AG04449 (cell line): ENCODE measurements around the gene DUS4L.
A peak's percentile ranks its signal among the peaks of the same experiment; 100 is the strongest.

Source experiments
- CTCF ChIA-PET: fragments of 350-600 bp; formaldehyde crosslinking; extraction: SDS; loops from one replicate; lab custom pipeline; 2021; ENCODE audit warnings: antibody characterized with exemption; lab: Yijun Ruan, JAX
- POLR2A ChIA-PET: fragments of 400-600, 350-600 bp; formaldehyde crosslinking; extraction: SDS; loops from one replicate; lab custom pipeline; 2020; ENCODE audit warnings: antibody characterized with exemption, inconsistent platforms; lab: Yijun Ruan, JAX
- DNase-seq: peaks from one replicate; pipeline ENCODE4 v3.0.0-alpha.2; 2010; ENCODE audit warnings: low read depth, low spot score
- H3K4me3 ChIP-seq: 2 replicates; pipeline ENCODE4 v1.5.1; 2011; ENCODE audit warnings: low read depth, mild to moderate bottlenecking, control low read depth, low read length
- TF ChIP-seq, protein P1 (sequence below): IDR thresholded peaks from one replicate; pipeline ENCODE4 v1.5.1; 2011; ENCODE audit warnings: mild to moderate bottlenecking, moderate library complexity, low read length, control low read depth, inconsistent platforms; ENCODE audit not compliant: insufficient read depth; ENCODE audit errors: missing control alignments

Gene DUS4L

DNA sequence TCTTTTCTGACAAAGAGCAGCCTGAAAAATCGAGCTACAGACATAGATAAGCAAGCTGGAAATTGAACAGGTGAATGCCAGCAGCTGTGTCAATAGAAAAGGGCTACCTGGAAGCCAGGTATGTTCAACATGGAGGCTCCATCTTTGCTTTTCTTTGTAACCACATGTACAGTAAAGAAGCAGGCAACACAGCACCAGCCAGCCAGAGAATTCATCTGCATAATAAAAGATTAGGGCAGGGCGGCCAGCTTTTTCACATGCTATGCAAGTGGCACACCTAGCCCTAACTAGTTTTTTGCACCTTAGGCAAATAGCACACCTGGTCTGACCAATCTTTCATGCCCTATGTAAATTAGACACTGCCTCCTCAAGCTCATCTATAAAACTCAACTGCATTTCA lies 25.8 kb upstream of the DUS4L start:
- POLR2A ChIA-PET: no interaction called here
- CTCF ChIA-PET: interaction anchor here (0.8 to 1.8 kb wide), 2 partner anchors 8 to 41 kb away, joined by 3 to 4 read pairs; no protein-coding TSS in a partner anchor
- TF ChIP-seq, protein P1, sequence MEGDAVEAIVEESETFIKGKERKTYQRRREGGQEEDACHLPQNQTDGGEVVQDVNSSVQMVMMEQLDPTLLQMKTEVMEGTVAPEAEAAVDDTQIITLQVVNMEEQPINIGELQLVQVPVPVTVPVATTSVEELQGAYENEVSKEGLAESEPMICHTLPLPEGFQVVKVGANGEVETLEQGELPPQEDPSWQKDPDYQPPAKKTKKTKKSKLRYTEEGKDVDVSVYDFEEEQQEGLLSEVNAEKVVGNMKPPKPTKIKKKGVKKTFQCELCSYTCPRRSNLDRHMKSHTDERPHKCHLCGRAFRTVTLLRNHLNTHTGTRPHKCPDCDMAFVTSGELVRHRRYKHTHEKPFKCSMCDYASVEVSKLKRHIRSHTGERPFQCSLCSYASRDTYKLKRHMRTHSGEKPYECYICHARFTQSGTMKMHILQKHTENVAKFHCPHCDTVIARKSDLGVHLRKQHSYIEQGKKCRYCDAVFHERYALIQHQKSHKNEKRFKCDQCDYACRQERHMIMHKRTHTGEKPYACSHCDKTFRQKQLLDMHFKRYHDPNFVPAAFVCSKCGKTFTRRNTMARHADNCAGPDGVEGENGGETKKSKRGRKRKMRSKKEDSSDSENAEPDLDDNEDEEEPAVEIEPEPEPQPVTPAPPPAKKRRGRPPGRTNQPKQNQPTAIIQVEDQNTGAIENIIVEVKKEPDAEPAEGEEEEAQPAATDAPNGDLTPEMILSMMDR: no peak
- no peak for DNase-seq
- no peak overlapping the region for H3K4me3 ChIP-seq

DNA sequence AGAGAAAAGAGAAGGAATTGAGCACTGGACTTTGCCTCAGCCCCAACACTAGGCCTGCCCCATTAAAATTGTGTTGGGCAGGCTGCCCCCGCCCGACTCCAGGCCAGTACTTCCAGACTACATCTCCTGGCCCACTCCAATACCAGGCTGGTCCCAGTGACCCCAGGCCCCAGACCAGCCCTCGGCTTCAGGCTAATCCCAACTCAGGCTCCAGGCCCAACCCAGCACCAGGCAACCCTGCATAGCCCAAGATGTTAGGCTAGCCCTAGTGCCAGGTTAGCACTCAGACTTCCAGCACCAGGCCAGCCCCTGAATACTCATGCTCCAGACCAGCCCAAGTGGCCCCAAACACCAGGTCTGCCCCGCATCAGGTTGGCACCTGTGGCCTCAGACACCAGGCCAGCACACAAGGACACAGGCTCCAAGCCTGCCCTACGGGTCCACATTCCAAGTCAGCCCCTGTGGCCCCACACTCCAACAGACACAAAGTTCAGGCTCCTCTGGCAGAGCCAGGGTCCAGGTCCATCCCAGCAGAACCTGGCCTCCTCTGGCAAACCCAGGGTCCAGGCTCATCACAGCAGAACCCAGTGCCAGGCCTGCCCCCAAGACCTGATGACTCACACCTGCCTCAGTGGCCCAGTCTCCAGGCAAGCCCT lies 20.3 kb upstream of the DUS4L start:
- ChIA-PET POLR2A (no interaction called here), CTCF (no interaction called here)
- TF ChIP-seq, protein P1: no peak
- H3K4me3 ChIP-seq: no peak overlapping the region
- DNase-seq: no peak

DNA sequence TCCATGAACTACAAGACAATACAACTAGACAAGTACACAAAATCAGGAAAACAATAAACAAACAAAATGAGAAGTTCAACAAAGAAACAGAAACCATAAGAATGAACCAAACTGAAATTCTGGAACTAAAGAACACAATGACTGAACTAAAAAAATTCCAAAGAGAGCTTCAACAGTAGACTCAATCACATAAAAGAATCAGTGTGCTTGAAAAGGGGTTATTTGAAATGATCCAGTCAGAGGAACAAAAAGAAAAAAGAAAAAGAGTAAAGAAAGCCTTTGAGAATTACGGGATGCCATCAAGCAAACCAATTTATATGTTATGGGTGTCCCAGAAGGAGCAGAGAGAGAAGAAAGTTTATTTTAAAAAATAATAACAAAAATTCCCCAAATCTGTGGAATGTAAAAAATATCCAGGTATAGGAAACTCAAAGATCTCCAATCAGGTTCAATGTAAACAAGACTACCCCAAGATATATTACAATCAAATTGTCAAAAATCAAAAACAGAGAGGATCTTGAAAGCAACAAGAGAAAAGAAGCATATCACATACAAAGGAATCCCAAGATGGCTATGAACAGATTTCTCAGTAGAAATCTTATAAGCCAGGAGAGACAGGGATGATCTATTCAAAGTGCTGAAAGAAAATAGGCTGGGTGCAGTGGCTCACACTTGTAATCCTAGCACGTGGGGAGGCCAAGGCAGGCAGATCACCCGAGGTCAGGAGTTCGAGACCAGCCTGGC lies 18.8 kb upstream of the DUS4L start:
- no peak for DNase-seq
- ChIA-PET POLR2A (no interaction called here), CTCF (no interaction called here)
- no peak overlapping the region for H3K4me3 ChIP-seq
- TF ChIP-seq, protein P1: no peak

DNA sequence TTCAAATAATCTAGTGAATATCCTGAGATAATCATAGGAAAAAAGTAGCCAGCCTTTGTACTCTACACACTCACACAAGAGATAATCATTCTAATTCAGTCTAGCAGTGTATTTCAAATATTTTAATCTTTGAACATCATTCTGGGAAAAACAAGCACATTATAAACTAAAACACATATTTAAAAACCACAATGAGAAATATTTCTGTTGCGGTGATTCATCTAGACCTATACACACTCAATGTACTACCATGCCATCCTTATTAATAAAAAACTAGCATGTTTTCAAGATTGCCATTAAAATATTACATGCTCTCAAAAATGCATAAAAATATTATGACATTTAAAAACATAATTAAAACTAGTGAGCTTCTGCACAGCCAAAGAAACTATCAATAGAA lies 11.8 kb upstream of the DUS4L start:
- ChIA-PET CTCF (interaction anchor here (1.4 kb wide), 1 partner anchor 172 kb away, joined by 4 read pairs; no protein-coding TSS in a partner anchor), POLR2A (no interaction called here)
- H3K4me3 ChIP-seq: no peak overlapping the region
- DNase-seq: no peak
- TF ChIP-seq, protein P1: no peak

DNA sequence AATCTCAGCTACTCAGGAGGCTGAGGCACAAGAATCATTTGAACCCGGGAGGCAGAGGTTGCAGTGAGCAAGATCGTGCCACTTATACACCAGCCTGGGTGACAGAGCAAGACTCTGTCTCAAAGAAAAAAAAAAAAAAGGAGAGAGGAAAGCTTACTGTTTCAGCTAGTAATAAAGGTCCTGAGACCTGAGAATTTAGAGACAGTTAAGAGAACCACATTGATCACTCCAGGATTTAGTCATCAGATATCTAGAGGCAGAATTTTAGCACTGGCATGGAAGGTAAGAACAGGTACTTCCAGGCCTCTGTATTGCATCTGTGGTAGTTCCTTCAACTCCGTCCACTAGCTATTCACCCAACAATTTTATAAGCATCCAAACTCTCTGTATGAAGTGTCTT lies 7.9 kb upstream of the DUS4L start:
- ChIA-PET POLR2A (no interaction called here), CTCF (no interaction called here)
- DNase-seq: no peak
- TF ChIP-seq, protein P1: no peak
- H3K4me3 ChIP-seq: no peak overlapping the region

DNA sequence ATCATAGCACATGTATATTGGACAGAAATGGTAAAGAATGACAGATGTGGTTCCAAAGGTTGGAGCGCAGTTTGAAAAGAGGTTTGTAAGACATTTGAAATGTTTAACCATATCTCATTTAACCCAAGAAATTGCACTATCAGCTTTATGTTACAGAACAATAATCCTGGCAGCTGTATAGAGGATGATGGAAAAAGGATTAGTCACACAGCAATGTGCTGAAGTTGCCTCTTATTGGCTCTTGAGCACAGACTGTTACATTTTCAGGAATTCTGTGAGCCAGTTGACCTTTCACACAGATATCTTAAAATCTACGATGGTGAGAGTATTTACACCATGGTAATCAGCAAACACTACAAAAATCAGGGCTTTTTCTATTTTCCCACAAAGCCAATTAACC lies 3.9 kb upstream of the DUS4L start:
- H3K4me3 ChIP-seq: no peak overlapping the region
- ChIA-PET POLR2A (no interaction called here), CTCF (no interaction called here)
- TF ChIP-seq, protein P1: no peak
- peak; percentile 23 for DNase-seq
